ENCODE data around the gene SYNGR2. TPM values are rescaled to one million over a fixed set of nuclear protein-coding genes. Genes with fewer than 3 reads are reported as not detected.

The SYNGR2 gene
- polyA plus RNA-seq, 1 experiment = 135 TPM

- TF ChIP-seq CTCF (IDR thresholded peaks at IDR 0.05; ENCODE audit: insufficient read depth, low read depth, low read length) = no peak
- no peaks in the 10 kb centered on the region; the same call in 1 of the 2 replicates for H3K27me3 ChIP-seq (ENCODE audit: control insufficient read depth, insufficient read depth, low read length)
- no peaks in the 10 kb centered on the region for H3K36me3 ChIP-seq (ENCODE audit: control insufficient read depth, insufficient read depth, low read length)
- POLR2A ChIA-PET = no interaction called here
- CTCF ChIA-PET = no interaction called here
- DNase-seq (ENCODE audit: low read depth) = no peak
- no peak overlapping the region for H3K4me3 ChIP-seq (ENCODE audit: low read depth, low read length)
Measured at GRCh38 chr17:78146471-78146869, 21.9 kb upstream of the SYNGR2 start.

- POLR2A ChIA-PET = no interaction called here
- no peaks in the 10 kb centered on the region; the same call in 1 of the 2 replicates for H3K27me3 ChIP-seq (ENCODE audit: control insufficient read depth, insufficient read depth, low read length)
- TF ChIP-seq CTCF (IDR thresholded peaks at IDR 0.05; ENCODE audit: insufficient read depth, low read depth, low read length) = no peak
- no peak for DNase-seq (ENCODE audit: low read depth)
- no peak overlapping the region for H3K4me3 ChIP-seq (ENCODE audit: low read depth, low read length)
- CTCF ChIA-PET = no interaction called here
- no peaks in the 10 kb centered on the region for H3K36me3 ChIP-seq (ENCODE audit: control insufficient read depth, insufficient read depth, low read length)
Measured at GRCh38 chr17:78146881-78147280, 21.5 kb upstream of the SYNGR2 start.

GRCh38 chr17:78147315-78147998 lies 20.9 kb upstream of the SYNGR2 start:
- POLR2A ChIA-PET = no interaction called here
- DNase-seq (ENCODE audit: low read depth) = no peak
- Histone ChIP-seq H3K4me3 (ENCODE audit: low read depth, low read length) (no peak overlapping the region), H3K36me3 (ENCODE audit: control insufficient read depth, insufficient read depth, low read length) (no peaks in the 10 kb centered on the region), H3K27me3 (ENCODE audit: control insufficient read depth, insufficient read depth, low read length) (no peaks in the 10 kb centered on the region; the same call in 1 of the 2 replicates)
- CTCF ChIA-PET = no interaction called here
- TF ChIP-seq CTCF (IDR thresholded peaks at IDR 0.05; ENCODE audit: insufficient read depth, low read depth, low read length) = no peak

- Histone ChIP-seq H3K36me3 (ENCODE audit: control insufficient read depth, insufficient read depth, low read length) (no peaks in the 10 kb centered on the region), H3K27me3 (ENCODE audit: control insufficient read depth, insufficient read depth, low read length) (no peaks in the 10 kb centered on the region; the same call in 1 of the 2 replicates), H3K4me3 (ENCODE audit: low read depth, low read length) (no peak overlapping the region)
- CTCF ChIA-PET = no interaction called here
- DNase-seq (ENCODE audit: low read depth) = no peak
- POLR2A ChIA-PET = no interaction called here
- no peak for TF ChIP-seq CTCF (IDR thresholded peaks at IDR 0.05; ENCODE audit: insufficient read depth, low read depth, low read length)
Measured at GRCh38 chr17:78148286-78149016, 19.9 kb upstream of the SYNGR2 start.

- TF ChIP-seq CTCF (IDR thresholded peaks at IDR 0.05; ENCODE audit: insufficient read depth, low read depth, low read length) = no peak
- Histone ChIP-seq H3K36me3 (ENCODE audit: control insufficient read depth, insufficient read depth, low read length) (no peaks in the 10 kb centered on the region), H3K4me3 (ENCODE audit: low read depth, low read length) (no peak overlapping the region), H3K27me3 (ENCODE audit: control insufficient read depth, insufficient read depth, low read length) (no peaks in the 10 kb centered on the region; the same call in 1 of the 2 replicates)
- DNase-seq (ENCODE audit: low read depth) = no peak
- POLR2A ChIA-PET = no interaction called here
- CTCF ChIA-PET = no interaction called here
Measured at GRCh38 chr17:78151514-78152008, 16.8 kb upstream of the SYNGR2 start.

Measured in BJ (cell line).